ENCODE data around the gene BMP8A.

GRCh38 chr1:39528082-39528481 is 36.6 kb downstream of the BMP8A start:
- TF ChIP-seq, protein P1, sequence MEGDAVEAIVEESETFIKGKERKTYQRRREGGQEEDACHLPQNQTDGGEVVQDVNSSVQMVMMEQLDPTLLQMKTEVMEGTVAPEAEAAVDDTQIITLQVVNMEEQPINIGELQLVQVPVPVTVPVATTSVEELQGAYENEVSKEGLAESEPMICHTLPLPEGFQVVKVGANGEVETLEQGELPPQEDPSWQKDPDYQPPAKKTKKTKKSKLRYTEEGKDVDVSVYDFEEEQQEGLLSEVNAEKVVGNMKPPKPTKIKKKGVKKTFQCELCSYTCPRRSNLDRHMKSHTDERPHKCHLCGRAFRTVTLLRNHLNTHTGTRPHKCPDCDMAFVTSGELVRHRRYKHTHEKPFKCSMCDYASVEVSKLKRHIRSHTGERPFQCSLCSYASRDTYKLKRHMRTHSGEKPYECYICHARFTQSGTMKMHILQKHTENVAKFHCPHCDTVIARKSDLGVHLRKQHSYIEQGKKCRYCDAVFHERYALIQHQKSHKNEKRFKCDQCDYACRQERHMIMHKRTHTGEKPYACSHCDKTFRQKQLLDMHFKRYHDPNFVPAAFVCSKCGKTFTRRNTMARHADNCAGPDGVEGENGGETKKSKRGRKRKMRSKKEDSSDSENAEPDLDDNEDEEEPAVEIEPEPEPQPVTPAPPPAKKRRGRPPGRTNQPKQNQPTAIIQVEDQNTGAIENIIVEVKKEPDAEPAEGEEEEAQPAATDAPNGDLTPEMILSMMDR (IDR thresholded peaks at IDR 0.05; ENCODE audit: borderline replicate concordance, extremely low read depth, low read length, poor library complexity, severe bottlenecking): no peak
- no peak for TF ChIP-seq EZH2 (IDR thresholded peaks at IDR 0.05; ENCODE audit: borderline replicate concordance, low read depth, low read length, severe bottlenecking)

Measured in DND-41 (cell line).